WTC11 (cell line): ENCODE measurements around the gene GNAO1.

Experiments
- ELF4 ChIP-seq: sonication (generic); formaldehyde crosslinking; IDR thresholded peaks from 2 replicates; pipeline ENCODE4 v1.8.1; 2022; ENCODE audit warnings: low read depth, mild to moderate bottlenecking, moderate library complexity, missing genetic modification reagents
- EMX1 ChIP-seq: fragments of 250-450 bp; sonication (Bioruptor Pico); IDR thresholded peaks from 2 replicates; pipeline ENCODE4 v1.8.0; 2021; ENCODE audit warnings: mild to moderate bottlenecking
- ESRRA ChIP-seq: sonication (generic); formaldehyde crosslinking; IDR thresholded peaks from 2 replicates; pipeline ENCODE4 v1.8.1; 2022; ENCODE audit warnings: mild to moderate bottlenecking, missing genetic modification reagents, borderline replicate concordance
- JUN ChIP-seq: sonication (generic); formaldehyde crosslinking; IDR thresholded peaks from 2 replicates; pipeline ENCODE4 v1.8.0; 2023; ENCODE audit warnings: mild to moderate bottlenecking, missing genetic modification reagents
- NR1H2 ChIP-seq: sonication (generic); formaldehyde crosslinking; IDR thresholded peaks from 2 replicates; pipeline ENCODE4 v1.9.0; 2021; ENCODE audit warnings: mild to moderate bottlenecking, moderate library complexity, missing genetic modification reagents
- TP53 ChIP-seq: sonication (generic); formaldehyde crosslinking; IDR thresholded peaks from 2 replicates; pipeline ENCODE4 v1.8.1; 2023; ENCODE audit warnings: mild to moderate bottlenecking, missing genetic modification reagents
- TF ChIP-seq, protein P1 (sequence below): fragments of 200-600 bp; IDR thresholded peaks from 2 replicates; pipeline ENCODE4 v1.8.0; 2022; ENCODE audit warnings: antibody characterized with exemption
- TF ChIP-seq, protein P2 (sequence below): sonication (generic); formaldehyde crosslinking; IDR thresholded peaks from 2 replicates; pipeline ENCODE4 v1.8.0; 2022; ENCODE audit warnings: mild to moderate bottlenecking, missing genetic modification reagents
- TF ChIP-seq, protein P3 (sequence below): fragments of 250-450 bp; sonication (Bioruptor Pico); IDR thresholded peaks from 2 replicates; pipeline ENCODE4 v1.9.0; 2021; ENCODE audit warnings: mild to moderate bottlenecking

DNA sequence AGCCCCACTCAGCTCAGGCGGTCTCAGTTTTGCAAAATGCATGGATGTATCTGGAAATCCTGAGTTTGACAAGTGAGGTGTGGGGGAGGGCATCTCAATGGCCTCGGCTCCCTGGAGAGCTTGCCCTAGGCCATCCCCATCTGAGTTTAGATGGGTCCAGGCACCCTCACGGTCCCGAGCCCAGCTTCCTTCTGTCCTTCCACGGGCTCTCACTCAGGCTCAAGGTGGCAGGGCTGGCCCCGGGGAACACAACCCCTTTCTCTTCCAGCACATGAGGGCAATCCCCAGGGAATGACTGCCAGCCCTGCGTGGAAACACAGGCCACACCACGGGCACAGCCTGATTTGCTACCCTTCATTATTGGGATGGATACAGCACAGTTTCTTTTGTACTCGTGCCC lies 175.7 kb downstream of the GNAO1 start:
- TF ChIP-seq ESRRA (CRISPR knock-in tag) (no peak), TP53 (no peak), NR1H2 (CRISPR knock-in tag) (no peak), ELF4 (no peak), EMX1 (no peak), JUN (CRISPR knock-in tag) (no peak)
- TF ChIP-seq, protein P1, sequence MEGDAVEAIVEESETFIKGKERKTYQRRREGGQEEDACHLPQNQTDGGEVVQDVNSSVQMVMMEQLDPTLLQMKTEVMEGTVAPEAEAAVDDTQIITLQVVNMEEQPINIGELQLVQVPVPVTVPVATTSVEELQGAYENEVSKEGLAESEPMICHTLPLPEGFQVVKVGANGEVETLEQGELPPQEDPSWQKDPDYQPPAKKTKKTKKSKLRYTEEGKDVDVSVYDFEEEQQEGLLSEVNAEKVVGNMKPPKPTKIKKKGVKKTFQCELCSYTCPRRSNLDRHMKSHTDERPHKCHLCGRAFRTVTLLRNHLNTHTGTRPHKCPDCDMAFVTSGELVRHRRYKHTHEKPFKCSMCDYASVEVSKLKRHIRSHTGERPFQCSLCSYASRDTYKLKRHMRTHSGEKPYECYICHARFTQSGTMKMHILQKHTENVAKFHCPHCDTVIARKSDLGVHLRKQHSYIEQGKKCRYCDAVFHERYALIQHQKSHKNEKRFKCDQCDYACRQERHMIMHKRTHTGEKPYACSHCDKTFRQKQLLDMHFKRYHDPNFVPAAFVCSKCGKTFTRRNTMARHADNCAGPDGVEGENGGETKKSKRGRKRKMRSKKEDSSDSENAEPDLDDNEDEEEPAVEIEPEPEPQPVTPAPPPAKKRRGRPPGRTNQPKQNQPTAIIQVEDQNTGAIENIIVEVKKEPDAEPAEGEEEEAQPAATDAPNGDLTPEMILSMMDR = no peak
- TF ChIP-seq, protein P2, sequence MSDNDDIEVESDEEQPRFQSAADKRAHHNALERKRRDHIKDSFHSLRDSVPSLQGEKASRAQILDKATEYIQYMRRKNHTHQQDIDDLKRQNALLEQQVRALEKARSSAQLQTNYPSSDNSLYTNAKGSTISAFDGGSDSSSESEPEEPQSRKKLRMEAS = no peak
- TF ChIP-seq, protein P3, sequence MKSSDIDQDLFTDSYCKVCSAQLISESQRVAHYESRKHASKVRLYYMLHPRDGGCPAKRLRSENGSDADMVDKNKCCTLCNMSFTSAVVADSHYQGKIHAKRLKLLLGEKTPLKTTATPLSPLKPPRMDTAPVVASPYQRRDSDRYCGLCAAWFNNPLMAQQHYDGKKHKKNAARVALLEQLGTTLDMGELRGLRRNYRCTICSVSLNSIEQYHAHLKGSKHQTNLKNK (CRISPR knock-in tag) = no peak
